K562 (cell line): ENCODE measurements around the gene FGFBP3. TPM values are rescaled to one million over a fixed set of nuclear protein-coding genes. Genes with fewer than 3 reads are reported as not detected.

Source experiments
- ATAC-seq: fragments of 200-7000 bp; cut with Tn5 transposase; 3 replicates; pipeline ENCODE4 v1.9.1; 2020; ENCODE audit warnings: moderate library complexity
- BruUV-seq: library from RNA; stranded (reverse); fragments of 400-500 nt; replicated peaks from 2 replicates; lab custom pipeline; 2021; lab: Mats Ljungman, UMichigan
- CTCF ChIA-PET: fragments of 300-600 bp; formaldehyde crosslinking; extraction: SDS; loops from one replicate; lab custom pipeline; 2021; ENCODE audit warnings: low intra/inter-chr PET ratio; lab: Yijun Ruan, JAX
- POLR2A ChIA-PET: fragments of 300-600, 350-650 bp; sonication (Branson Sonifier 250); formaldehyde crosslinking; extraction: SDS; loops from one replicate; lab custom pipeline; 2021; ENCODE audit warnings: antibody characterized with exemption, inconsistent platforms; lab: Yijun Ruan, JAX
- DNase-seq, 4 experiments: peaks; one replicate each; pipeline versions ENCODE4 v3.0.0 to v3.0.0-alpha.2; 2011 to 2018; ENCODE audit warnings: low spot score in 3 of 4, mixed read lengths in 3 of 4; ENCODE audit errors: extremely low read depth in 1 of 4
- FAIRE-seq: peaks from 2 replicates; lab custom pipeline; 2011; peaks lifted over from hg19 to GRCh38; lab: Jason Lieb, UNC
- H2AFZ ChIP-seq: 2 replicates; pipeline ENCODE4 v1.6.0; 2011; ENCODE audit warnings: low read depth, low read length, control low read depth, inconsistent platforms
- H3K27ac ChIP-seq: fragments of 200-600 bp; 3 replicates; pipeline ENCODE4 v1.8.0; 2011; ENCODE audit warnings: low read depth, mild to moderate bottlenecking, control low read depth, inconsistent platforms, low read length, moderate library complexity, mixed read lengths; ENCODE audit errors: extremely low read depth
- H3K27me3 ChIP-seq, 2 experiments: fragments of 300-600 bp in 1 of 2; 2 replicates in 1 of 2; 3 replicates in 1 of 2; pipeline versions ENCODE4 v1.6.0 to v1.8.0; 2011; ENCODE audit warnings: inconsistent platforms in 2 of 2, low read length in 2 of 2, mild to moderate bottlenecking in 1 of 2, mixed read lengths in 1 of 2, moderate library complexity in 1 of 2; ENCODE audit not compliant: control insufficient read depth in 2 of 2, insufficient read depth in 2 of 2
- H3K36me3 ChIP-seq: fragments of 300-600 bp; 3 replicates; pipeline ENCODE4 v1.8.0; 2011; ENCODE audit warnings: mild to moderate bottlenecking, low read length, inconsistent platforms; ENCODE audit not compliant: control insufficient read depth, insufficient read depth
- H3K4me1 ChIP-seq, 2 experiments: fragments of 200-600 bp in 1 of 2; replicated peaks in 1 of 2; 2 replicates in 1 of 2; 3 replicates in 1 of 2; pipeline versions ENCODE4 v1.5.1 to v1.8.0; 2011; ENCODE audit warnings: inconsistent platforms in 2 of 2, low read length in 2 of 2, mild to moderate bottlenecking in 1 of 2, mixed read lengths in 1 of 2, moderate library complexity in 1 of 2; ENCODE audit not compliant: control insufficient read depth in 2 of 2, insufficient read depth in 2 of 2
- H3K4me2 ChIP-seq: 2 replicates; pipeline ENCODE4 v1.6.1; 2011; ENCODE audit warnings: low read length, control low read depth, inconsistent platforms, mixed read lengths; ENCODE audit not compliant: insufficient read depth
- H3K4me3 ChIP-seq: fragments of 200-600 bp; sonication (generic), shearing (Covaris generic); 2 replicates; pipeline ENCODE4 v1.5.1; 2016; ENCODE audit warnings: control low read depth, inconsistent platforms
- H3K79me2 ChIP-seq: fragments of 200-600 bp; 3 replicates; pipeline ENCODE4 v1.8.0; 2011; ENCODE audit warnings: low read length, inconsistent platforms; ENCODE audit not compliant: control insufficient read depth, insufficient read depth
- H3K9ac ChIP-seq, 2 experiments: 2 replicates each; pipeline versions ENCODE4 v1.6.0 to v1.6.1; 2011; ENCODE audit warnings: low read depth in 2 of 2, low read length in 2 of 2, control low read depth in 1 of 2, inconsistent platforms in 1 of 2, mild to moderate bottlenecking in 1 of 2, mixed read lengths in 1 of 2; ENCODE audit not compliant: insufficient read depth in 1 of 2
- H3K9me1 ChIP-seq: one replicate; pipeline ENCODE4 v1.6.0; 2011; ENCODE audit warnings: inconsistent platforms, mild to moderate bottlenecking, low read length, moderate library complexity; ENCODE audit not compliant: control insufficient read depth, insufficient read depth
- H3K9me3 ChIP-seq: replicated peaks from 2 replicates; pipeline ENCODE4 v1.5.1; 2011; ENCODE audit warnings: low read depth, low read length, inconsistent platforms; ENCODE audit not compliant: control insufficient read depth, insufficient read depth
- H4K20me1 ChIP-seq: replicated peaks from 2 replicates; pipeline ENCODE4 v1.6.1; 2011; ENCODE audit warnings: low read length, inconsistent platforms, mixed read lengths; ENCODE audit not compliant: control insufficient read depth, insufficient read depth
- CREB3L1 ChIP-seq: fragments of 450-650 bp; IDR thresholded peaks from 2 replicates; pipeline ENCODE4 v1.6.1; 2014; ENCODE audit warnings: low read depth, mild to moderate bottlenecking, moderate library complexity, borderline replicate concordance
- E2F5 ChIP-seq: sonication (generic); formaldehyde crosslinking; IDR thresholded peaks from 2 replicates; pipeline ENCODE4 v1.8.0; 2022; ENCODE audit warnings: mild to moderate bottlenecking, missing genetic modification reagents
- ILF3 ChIP-seq: fragments of 450-650 bp; IDR thresholded peaks from 2 replicates; pipeline ENCODE4 v1.6.1; 2018; ENCODE audit warnings: antibody characterized with exemption, mild to moderate bottlenecking, moderate library complexity, borderline replicate concordance
- ZNF311 ChIP-seq: fragments of 250-450 bp; sonication (Bioruptor Pico); IDR thresholded peaks from 2 replicates; pipeline ENCODE4 v1.4.0; 2020; ENCODE audit warnings: mild to moderate bottlenecking, moderate library complexity
- ZNF444 ChIP-seq: fragments of 250-450 bp; sonication (Bioruptor Pico); IDR thresholded peaks from 2 replicates; pipeline ENCODE4 v1.4.0; 2020; ENCODE audit warnings: mild to moderate bottlenecking, moderate library complexity
- ZNF583 ChIP-seq: fragments of 250-450 bp; sonication (Bioruptor Pico); IDR thresholded peaks from 2 replicates; pipeline ENCODE4 v1.4.0; 2020
- WGBS: fragments of 100-300 bp; shearing (Covaris generic); methylation state at CpG from one replicate; pipeline ENCODE4 v1.1.6; 2016; ENCODE audit warnings: low coverage, mixed read lengths; ENCODE audit not compliant: insufficient coverage; ENCODE audit errors: missing lambda C conversion rate; 5-methylcytosine and 5-hydroxymethylcytosine counted together
- in situ Hi-C: fragments of 300-500 bp; cut with MboI; formaldehyde crosslinking; loops from 4 replicates; pipeline ENCODE4 v1.15.0; 2018; ENCODE audit warnings: inconsistent platforms, mixed read lengths
- intact Hi-C: fragments of 100-400 bp; cut with micrococcal nuclease; formaldehyde crosslinking; loops from 2 replicates; pipeline ENCODE4 v1.14.2; 2022
- polyA plus RNA-seq, 8 experiments: library from polyadenylated mRNA; depleted of rRNA in 4 of 8; stranded (reverse) in 5 of 8; unstranded in 3 of 8; fragments of >200 nt; fragmentation: Nextera tagmentation in 2 of 8; fragmentation: Illumina TruSeq in 1 of 8; extraction: Ambion mirVana in 2 of 8; extraction: Trizol in 1 of 8; gene quantifications; 2 replicates each; pipeline versions ENCODE4 v1.2.1 to v1.2.3, GENCODE V29; 2011 to 2014; ENCODE audit warnings: inconsistent platforms in 1 of 8, missing spikeins in 1 of 8
- total RNA-seq, 7 experiments: library from RNA; depleted of rRNA in 6 of 7; stranded (reverse); fragments of >200 nt in 6 of 7; fragmentation: Illumina TruSeq in 2 of 7; extraction: Trizol in 2 of 7; gene quantifications; 2 replicates each; pipeline versions ENCODE4 v1.2.1 to v1.2.3, GENCODE V29; 2011 to 2021; ENCODE audit warnings: low replicate concordance in 1 of 7
- TF ChIP-seq, protein P1 (sequence below): fragments of 450-650 bp; IDR thresholded peaks from one replicate; pipeline ENCODE4 v1.6.1; 2018; ENCODE audit warnings: mild to moderate bottlenecking, moderate library complexity; ENCODE audit not compliant: partially characterized antibody
- TF ChIP-seq, protein P2 (sequence below), 3 experiments: fragments of 200-800 bp in 1 of 3; fragments of 250-450 bp in 1 of 3; fragments of 450-650 bp in 1 of 3; sonication (Bioruptor Pico) in 1 of 3; sonication (Bioruptor generic) in 1 of 3; formaldehyde crosslinking in 1 of 3; IDR thresholded peaks; 2 replicates each; pipeline versions ENCODE4 v1.6.1 to v1.8.0; 2016 to 2022; ENCODE audit warnings: mild to moderate bottlenecking in 2 of 3, missing genetic modification characterization in 2 of 3, missing compliant biosample characterization in 1 of 3, moderate library complexity in 1 of 3
- TF ChIP-seq, protein P3 (sequence below): sonication (generic); formaldehyde crosslinking; IDR thresholded peaks from 2 replicates; pipeline ENCODE4 v1.8.1; 2023; ENCODE audit warnings: mild to moderate bottlenecking, missing genetic modification reagents

Gene FGFBP3
- total and polyA plus RNA-seq, 9 of the 15 experiments (the other 6 are each of a cell fraction or from before 2014, with no cell fraction given) = 0.58 to 3.0 (median 1.5) TPM

GRCh38 chr10:91923371-91924211 is 14.3 kb upstream of the FGFBP3 start, which contains the start of gene BTAF1:
Gene BTAF1 (plus strand): TSS chr10:91923770. CDS start chr10:91924077, 307 bp downstream.
- BruUV-seq = no TSS peak
- intact Hi-C loops = no loop called here
- H3K79me2 ChIP-seq = peaks cover 58% of the 10 kb centered on the region
- TF ChIP-seq, protein P1, sequence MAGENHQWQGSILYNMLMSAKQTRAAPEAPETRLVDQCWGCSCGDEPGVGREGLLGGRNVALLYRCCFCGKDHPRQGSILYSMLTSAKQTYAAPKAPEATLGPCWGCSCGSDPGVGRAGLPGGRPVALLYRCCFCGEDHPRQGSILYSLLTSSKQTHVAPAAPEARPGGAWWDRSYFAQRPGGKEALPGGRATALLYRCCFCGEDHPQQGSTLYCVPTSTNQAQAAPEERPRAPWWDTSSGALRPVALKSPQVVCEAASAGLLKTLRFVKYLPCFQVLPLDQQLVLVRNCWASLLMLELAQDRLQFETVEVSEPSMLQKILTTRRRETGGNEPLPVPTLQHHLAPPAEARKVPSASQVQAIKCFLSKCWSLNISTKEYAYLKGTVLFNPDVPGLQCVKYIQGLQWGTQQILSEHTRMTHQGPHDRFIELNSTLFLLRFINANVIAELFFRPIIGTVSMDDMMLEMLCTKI = no peak
- TF ChIP-seq ZNF444 (CRISPR knock-in tag) (no peak), ZNF583 (CRISPR knock-in tag) (no peak), ILF3 (no peak), CREB3L1 (peak; percentile 74; the same call in 1 of the 2 replicates), ZNF311 (no peak), E2F5 (CRISPR knock-in tag) (0 out of 2 replicates have a peak, but pooled peaks have one; percentile 13)
- TF ChIP-seq, protein P2, sequence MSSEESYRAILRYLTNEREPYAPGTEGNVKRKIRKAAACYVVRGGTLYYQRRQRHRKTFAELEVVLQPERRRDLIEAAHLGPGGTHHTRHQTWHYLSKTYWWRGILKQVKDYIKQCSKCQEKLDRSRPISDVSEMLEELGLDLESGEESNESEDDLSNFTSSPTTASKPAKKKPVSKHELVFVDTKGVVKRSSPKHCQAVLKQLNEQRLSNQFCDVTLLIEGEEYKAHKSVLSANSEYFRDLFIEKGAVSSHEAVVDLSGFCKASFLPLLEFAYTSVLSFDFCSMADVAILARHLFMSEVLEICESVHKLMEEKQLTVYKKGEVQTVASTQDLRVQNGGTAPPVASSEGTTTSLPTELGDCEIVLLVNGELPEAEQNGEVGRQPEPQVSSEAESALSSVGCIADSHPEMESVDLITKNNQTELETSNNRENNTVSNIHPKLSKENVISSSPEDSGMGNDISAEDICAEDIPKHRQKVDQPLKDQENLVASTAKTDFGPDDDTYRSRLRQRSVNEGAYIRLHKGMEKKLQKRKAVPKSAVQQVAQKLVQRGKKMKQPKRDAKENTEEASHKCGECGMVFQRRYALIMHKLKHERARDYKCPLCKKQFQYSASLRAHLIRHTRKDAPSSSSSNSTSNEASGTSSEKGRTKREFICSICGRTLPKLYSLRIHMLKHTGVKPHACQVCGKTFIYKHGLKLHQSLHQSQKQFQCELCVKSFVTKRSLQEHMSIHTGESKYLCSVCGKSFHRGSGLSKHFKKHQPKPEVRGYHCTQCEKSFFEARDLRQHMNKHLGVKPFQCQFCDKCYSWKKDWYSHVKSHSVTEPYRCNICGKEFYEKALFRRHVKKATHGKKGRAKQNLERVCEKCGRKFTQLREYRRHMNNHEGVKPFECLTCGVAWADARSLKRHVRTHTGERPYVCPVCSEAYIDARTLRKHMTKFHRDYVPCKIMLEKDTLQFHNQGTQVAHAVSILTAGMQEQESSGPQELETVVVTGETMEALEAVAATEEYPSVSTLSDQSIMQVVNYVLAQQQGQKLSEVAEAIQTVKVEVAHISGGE (CRISPR knock-in tag; IDR thresholded peaks at IDR 0.05) = peak in 1 of 3 experiments; percentile 37; a peak in 1 of 6 replicates
- TF ChIP-seq, protein P3, sequence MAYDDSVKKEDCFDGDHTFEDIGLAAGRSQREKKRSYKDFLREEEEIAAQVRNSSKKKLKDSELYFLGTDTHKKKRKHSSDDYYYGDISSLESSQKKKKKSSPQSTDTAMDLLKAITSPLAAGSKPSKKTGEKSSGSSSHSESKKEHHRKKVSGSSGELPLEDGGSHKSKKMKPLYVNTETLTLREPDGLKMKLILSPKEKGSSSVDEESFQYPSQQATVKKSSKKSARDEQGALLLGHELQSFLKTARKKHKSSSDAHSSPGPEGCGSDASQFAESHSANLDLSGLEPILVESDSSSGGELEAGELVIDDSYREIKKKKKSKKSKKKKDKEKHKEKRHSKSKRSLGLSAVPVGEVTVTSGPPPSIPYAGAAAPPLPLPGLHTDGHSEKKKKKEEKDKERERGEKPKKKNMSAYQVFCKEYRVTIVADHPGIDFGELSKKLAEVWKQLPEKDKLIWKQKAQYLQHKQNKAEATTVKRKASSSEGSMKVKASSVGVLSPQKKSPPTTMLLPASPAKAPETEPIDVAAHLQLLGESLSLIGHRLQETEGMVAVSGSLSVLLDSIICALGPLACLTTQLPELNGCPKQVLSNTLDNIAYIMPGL (CRISPR knock-in tag) = 0 out of 2 replicates have a peak, but pooled peaks have one; percentile 45

More at GRCh38 chr10:91923371-91924211, 14.3 kb upstream of the FGFBP3 start, which contains the start of gene BTAF1:
- under 1% methylated on average over 26 of the region's 65 CpGs for WGBS
- Histone ChIP-seq H4K20me1 (peaks cover 7% of the 10 kb centered on the region; the same call in 1 of the 2 replicates), H2AFZ (peak within 1 kb of the TSS; percentile 88), H3K9me1 (no peaks in the 10 kb centered on the region), H3K9ac (peak within 1 kb of the TSS; percentile 94 to 98), H3K4me3 (peak within 1 kb of the TSS; percentile 94), H3K27me3 (no peaks in the 10 kb centered on the region), H3K4me2 (peak within 1 kb of the TSS; percentile 92), H3K36me3 (peaks cover 20% of the 10 kb centered on the region; the same call in 2 of the 3 replicates), H3K27ac (peak within 1 kb of the TSS; percentile 98), H3K9me3 (no peaks in the 10 kb centered on the region), H3K4me1 (peaks cover 3 to 9% of the 10 kb centered on the region in 2 experiments; a peak in 4 of 5 replicates)
- in situ Hi-C loops = loop anchor here (25.0 kb wide), 2 partner anchors 636 to 1011 kb away; partner anchors contain the start of gene ANKRD1
- ChIA-PET CTCF (no interaction called here), POLR2A (interaction anchor here (0.7 to 1.6 kb wide), 10 partner anchors 9 to 613 kb away, joined by 3 to 8 read pairs (median 3); no protein-coding TSS in a partner anchor)
- FAIRE-seq = peak; percentile 91
- ATAC-seq = peak; percentile 96
- peak; percentile 71 to 93 (median 76) for DNase-seq
